HEK293 (cell line): Measurements from ENCODE around the gene CCBE1.

Source experiments
- AEBP2 ChIP-seq: fragments of 450-650 bp; formaldehyde crosslinking; IDR thresholded peaks from 2 replicates; pipeline ENCODE4 v1.5.1; 2016; ENCODE audit warnings: missing biosample characterization, missing genetic modification characterization, borderline replicate concordance
- GLI4 ChIP-seq: fragments of 450-650 bp; formaldehyde crosslinking; IDR thresholded peaks from 2 replicates; pipeline ENCODE4 v1.5.1; 2016; ENCODE audit warnings: missing biosample characterization, missing genetic modification characterization
- OVOL3 ChIP-seq: fragments of 450-650 bp; formaldehyde crosslinking; IDR thresholded peaks from 2 replicates; pipeline ENCODE4 v1.5.1; 2016; ENCODE audit warnings: missing biosample characterization, missing genetic modification characterization
- RBAK ChIP-seq: fragments of 450-650 bp; formaldehyde crosslinking; IDR thresholded peaks from 2 replicates; pipeline ENCODE4 v1.5.1; 2016; ENCODE audit warnings: missing biosample characterization, missing genetic modification characterization
- SCRT2 ChIP-seq: fragments of 450-650 bp; formaldehyde crosslinking; IDR thresholded peaks from 2 replicates; pipeline ENCODE4 v1.5.1; 2016; ENCODE audit warnings: missing biosample characterization, missing genetic modification characterization
- SP3 ChIP-seq: fragments of 450-650 bp; formaldehyde crosslinking; IDR thresholded peaks from 2 replicates; pipeline ENCODE4 v1.5.1; 2016; ENCODE audit warnings: missing biosample characterization, missing genetic modification characterization
- ZBTB44 ChIP-seq: fragments of 450-650 bp; IDR thresholded peaks from 2 replicates; pipeline ENCODE4 v1.5.1; 2018; ENCODE audit warnings: missing biosample characterization, mild to moderate bottlenecking, missing genetic modification characterization
- ZNF112 ChIP-seq: fragments of 450-650 bp; formaldehyde crosslinking; IDR thresholded peaks from 2 replicates; pipeline ENCODE4 v1.5.0; 2017; ENCODE audit warnings: missing biosample characterization, missing genetic modification characterization
- ZNF155 ChIP-seq: fragments of 450-650 bp; formaldehyde crosslinking; IDR thresholded peaks from 2 replicates; pipeline ENCODE4 v1.5.1; 2016; ENCODE audit warnings: missing biosample characterization, missing genetic modification characterization
- ZNF169 ChIP-seq: fragments of 450-650 bp; formaldehyde crosslinking; IDR thresholded peaks from 2 replicates; pipeline ENCODE4 v1.5.1; 2016; ENCODE audit warnings: missing biosample characterization, missing genetic modification characterization
- ZNF174 ChIP-seq: fragments of 450-650 bp; formaldehyde crosslinking; IDR thresholded peaks from 2 replicates; pipeline ENCODE4 v1.5.0; 2017; ENCODE audit warnings: missing biosample characterization, mild to moderate bottlenecking, missing genetic modification characterization
- ZNF23 ChIP-seq: fragments of 450-650 bp; formaldehyde crosslinking; IDR thresholded peaks from 2 replicates; pipeline ENCODE4 v1.5.1; 2016; ENCODE audit warnings: missing biosample characterization, missing genetic modification characterization, borderline replicate concordance
- ZNF24 ChIP-seq: fragments of 450-650 bp; formaldehyde crosslinking; IDR thresholded peaks from 2 replicates; pipeline ENCODE4 v1.5.1; 2016; ENCODE audit warnings: missing biosample characterization, missing genetic modification characterization
- ZNF248 ChIP-seq: fragments of 450-650 bp; formaldehyde crosslinking; IDR thresholded peaks from 2 replicates; pipeline ENCODE4 v1.5.1; 2017; ENCODE audit warnings: missing biosample characterization, missing genetic modification characterization
- ZNF280C ChIP-seq: fragments of 450-650 bp; formaldehyde crosslinking; IDR thresholded peaks from 2 replicates; pipeline ENCODE4 v1.5.1; 2016; ENCODE audit warnings: missing biosample characterization, missing genetic modification characterization
- ZNF292 ChIP-seq: fragments of 450-650 bp; formaldehyde crosslinking; IDR thresholded peaks from 2 replicates; pipeline ENCODE4 v1.5.1; 2016; ENCODE audit warnings: low read depth, missing biosample characterization, missing genetic modification characterization, borderline replicate concordance
- ZNF324 ChIP-seq: fragments of 450-650 bp; formaldehyde crosslinking; IDR thresholded peaks from 2 replicates; pipeline ENCODE4 v1.5.1; 2016; ENCODE audit warnings: missing biosample characterization, missing genetic modification characterization
- ZNF416 ChIP-seq: fragments of 450-650 bp; formaldehyde crosslinking; IDR thresholded peaks from 2 replicates; pipeline ENCODE4 v1.5.1; 2016; ENCODE audit warnings: missing biosample characterization, missing genetic modification characterization
- ZNF449 ChIP-seq: fragments of 450-650 bp; formaldehyde crosslinking; IDR thresholded peaks from 2 replicates; pipeline ENCODE4 v1.5.1; 2017; ENCODE audit warnings: missing biosample characterization, mild to moderate bottlenecking, missing genetic modification characterization, moderate library complexity
- ZNF488 ChIP-seq: fragments of 450-650 bp; formaldehyde crosslinking; IDR thresholded peaks from 2 replicates; pipeline ENCODE4 v1.5.1; 2016; ENCODE audit warnings: missing biosample characterization, missing genetic modification characterization
- ZNF600 ChIP-seq: fragments of 450-650 bp; formaldehyde crosslinking; IDR thresholded peaks from 2 replicates; pipeline ENCODE4 v1.5.1; 2016; ENCODE audit warnings: missing biosample characterization, missing genetic modification characterization
- ZNF658 ChIP-seq: fragments of 450-650 bp; formaldehyde crosslinking; IDR thresholded peaks from 2 replicates; pipeline ENCODE4; 2016; ENCODE audit warnings: missing biosample characterization, missing genetic modification characterization
- TF ChIP-seq, protein P1 (sequence below): IDR thresholded peaks from 2 replicates; pipeline ENCODE4 v1.6.1; 2011; ENCODE audit warnings: mild to moderate bottlenecking, low read depth, low read length, borderline replicate concordance
- TF ChIP-seq, protein P2 (sequence below): fragments of 450-650 bp; formaldehyde crosslinking; IDR thresholded peaks from 2 replicates; pipeline ENCODE4 v1.5.1; 2016; ENCODE audit warnings: missing biosample characterization, missing genetic modification characterization, borderline replicate concordance
- TF ChIP-seq, protein P3 (sequence below): fragments of 450-650 bp; formaldehyde crosslinking; IDR thresholded peaks from 2 replicates; pipeline ENCODE4 v1.5.1; 2017; ENCODE audit warnings: missing biosample characterization, missing genetic modification characterization

Gene CCBE1

GRCh38 chr18:59502274-59503175, 194.7 kb downstream of the CCBE1 start (continued):
- TF ChIP-seq ZNF449 (tag by site-specific recombination) (peak; percentile 88), ZNF600 (tag by site-specific recombination) (peak; percentile 64; the same call in 1 of the 2 replicates), GLI4 (tag by site-specific recombination) (no peak), ZNF292 (tag by site-specific recombination) (no peak), ZNF169 (tag by site-specific recombination) (no peak), ZNF174 (tag by site-specific recombination) (no peak), ZNF112 (tag by site-specific recombination) (no peak), AEBP2 (tag by site-specific recombination) (no peak), ZNF24 (tag by site-specific recombination) (0 out of 2 replicates have a peak, but pooled peaks have one; percentile 42), ZNF248 (tag by site-specific recombination) (no peak), ZBTB44 (peak; percentile 66), RBAK (tag by site-specific recombination) (no peak), ZNF23 (tag by site-specific recombination) (no peak), SCRT2 (tag by site-specific recombination) (no peak), ZNF658 (tag by site-specific recombination) (no peak), ZNF416 (no peak), ZNF280C (tag by site-specific recombination) (no peak), OVOL3 (tag by site-specific recombination) (peak; percentile 31), SP3 (peak; percentile 38), ZNF155 (tag by site-specific recombination) (no peak), ZNF488 (tag by site-specific recombination) (no peak), ZNF324 (tag by site-specific recombination) (0 out of 2 replicates have a peak, but pooled peaks have one; percentile 25)
- TF ChIP-seq, protein P1, sequence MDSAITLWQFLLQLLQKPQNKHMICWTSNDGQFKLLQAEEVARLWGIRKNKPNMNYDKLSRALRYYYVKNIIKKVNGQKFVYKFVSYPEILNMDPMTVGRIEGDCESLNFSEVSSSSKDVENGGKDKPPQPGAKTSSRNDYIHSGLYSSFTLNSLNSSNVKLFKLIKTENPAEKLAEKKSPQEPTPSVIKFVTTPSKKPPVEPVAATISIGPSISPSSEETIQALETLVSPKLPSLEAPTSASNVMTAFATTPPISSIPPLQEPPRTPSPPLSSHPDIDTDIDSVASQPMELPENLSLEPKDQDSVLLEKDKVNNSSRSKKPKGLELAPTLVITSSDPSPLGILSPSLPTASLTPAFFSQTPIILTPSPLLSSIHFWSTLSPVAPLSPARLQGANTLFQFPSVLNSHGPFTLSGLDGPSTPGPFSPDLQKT = no peak
- TF ChIP-seq, protein P2, sequence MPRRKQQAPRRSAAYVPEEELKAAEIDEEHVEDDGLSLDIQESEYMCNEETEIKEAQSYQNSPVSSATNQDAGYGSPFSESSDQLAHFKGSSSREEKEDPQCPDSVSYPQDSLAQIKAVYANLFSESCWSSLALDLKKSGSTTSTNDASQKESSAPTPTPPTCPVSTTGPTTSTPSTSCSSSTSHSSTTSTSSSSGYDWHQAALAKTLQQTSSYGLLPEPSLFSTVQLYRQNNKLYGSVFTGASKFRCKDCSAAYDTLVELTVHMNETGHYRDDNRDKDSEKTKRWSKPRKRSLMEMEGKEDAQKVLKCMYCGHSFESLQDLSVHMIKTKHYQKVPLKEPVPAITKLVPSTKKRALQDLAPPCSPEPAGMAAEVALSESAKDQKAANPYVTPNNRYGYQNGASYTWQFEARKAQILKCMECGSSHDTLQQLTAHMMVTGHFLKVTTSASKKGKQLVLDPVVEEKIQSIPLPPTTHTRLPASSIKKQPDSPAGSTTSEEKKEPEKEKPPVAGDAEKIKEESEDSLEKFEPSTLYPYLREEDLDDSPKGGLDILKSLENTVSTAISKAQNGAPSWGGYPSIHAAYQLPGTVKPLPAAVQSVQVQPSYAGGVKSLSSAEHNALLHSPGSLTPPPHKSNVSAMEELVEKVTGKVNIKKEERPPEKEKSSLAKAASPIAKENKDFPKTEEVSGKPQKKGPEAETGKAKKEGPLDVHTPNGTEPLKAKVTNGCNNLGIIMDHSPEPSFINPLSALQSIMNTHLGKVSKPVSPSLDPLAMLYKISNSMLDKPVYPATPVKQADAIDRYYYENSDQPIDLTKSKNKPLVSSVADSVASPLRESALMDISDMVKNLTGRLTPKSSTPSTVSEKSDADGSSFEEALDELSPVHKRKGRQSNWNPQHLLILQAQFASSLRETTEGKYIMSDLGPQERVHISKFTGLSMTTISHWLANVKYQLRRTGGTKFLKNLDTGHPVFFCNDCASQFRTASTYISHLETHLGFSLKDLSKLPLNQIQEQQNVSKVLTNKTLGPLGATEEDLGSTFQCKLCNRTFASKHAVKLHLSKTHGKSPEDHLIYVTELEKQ = peak; percentile 77
- TF ChIP-seq, protein P3, sequence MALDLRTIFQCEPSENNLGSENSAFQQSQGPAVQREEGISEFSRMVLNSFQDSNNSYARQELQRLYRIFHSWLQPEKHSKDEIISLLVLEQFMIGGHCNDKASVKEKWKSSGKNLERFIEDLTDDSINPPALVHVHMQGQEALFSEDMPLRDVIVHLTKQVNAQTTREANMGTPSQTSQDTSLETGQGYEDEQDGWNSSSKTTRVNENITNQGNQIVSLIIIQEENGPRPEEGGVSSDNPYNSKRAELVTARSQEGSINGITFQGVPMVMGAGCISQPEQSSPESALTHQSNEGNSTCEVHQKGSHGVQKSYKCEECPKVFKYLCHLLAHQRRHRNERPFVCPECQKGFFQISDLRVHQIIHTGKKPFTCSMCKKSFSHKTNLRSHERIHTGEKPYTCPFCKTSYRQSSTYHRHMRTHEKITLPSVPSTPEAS (tag by site-specific recombination) = 0 out of 2 replicates have a peak, but pooled peaks have one; percentile 14
